Measurements from ENCODE around the gene CACNA1E.

Gene CACNA1E

GRCh38 chr1:181513786-181514297 is 30.5 kb downstream of the CACNA1E start:
- no peak for DNase-seq (ENCODE audit: low read depth in 2 of 2)
- no peak for TF ChIP-seq CTCF (IDR thresholded peaks at IDR 0.05; ENCODE audit: low read depth, low read length)
- H3K4me3 ChIP-seq (replicated peaks in 1 of 2; ENCODE audit: low read depth in 2 of 2, low read length in 2 of 2) = no peak overlapping the region

- no peak for DNase-seq (ENCODE audit: low read depth in 2 of 2)
- no peak overlapping the region for H3K4me3 ChIP-seq (replicated peaks in 1 of 2; ENCODE audit: low read depth in 2 of 2, low read length in 2 of 2)
- no peak for TF ChIP-seq CTCF (IDR thresholded peaks at IDR 0.05; ENCODE audit: low read depth, low read length)
Measured at GRCh38 chr1:181514298-181515290, 31.3 kb downstream of the CACNA1E start.

- DNase-seq (ENCODE audit: low read depth in 2 of 2) = no peak
- H3K4me3 ChIP-seq (replicated peaks in 1 of 2; ENCODE audit: low read depth in 2 of 2, low read length in 2 of 2) = no peak overlapping the region
- TF ChIP-seq CTCF (IDR thresholded peaks at IDR 0.05; ENCODE audit: low read depth, low read length) = no peak
Measured at GRCh38 chr1:181516706-181517105, 33.4 kb downstream of the CACNA1E start.

- no peak for TF ChIP-seq CTCF (IDR thresholded peaks at IDR 0.05; ENCODE audit: low read depth, low read length)
- no peak for DNase-seq (ENCODE audit: low read depth in 2 of 2)
- no peak overlapping the region for H3K4me3 ChIP-seq (replicated peaks in 1 of 2; ENCODE audit: low read depth in 2 of 2, low read length in 2 of 2)
Measured at GRCh38 chr1:181517181-181517875, 34.0 kb downstream of the CACNA1E start.

GRCh38 chr1:181518152-181518551 is 34.8 kb downstream of the CACNA1E start:
- H3K4me3 ChIP-seq (replicated peaks in 1 of 2; ENCODE audit: low read depth in 2 of 2, low read length in 2 of 2) = no peak overlapping the region
- no peak for TF ChIP-seq CTCF (IDR thresholded peaks at IDR 0.05; ENCODE audit: low read depth, low read length)
- no peak for DNase-seq (ENCODE audit: low read depth in 2 of 2)

- TF ChIP-seq CTCF (IDR thresholded peaks at IDR 0.05; ENCODE audit: low read depth, low read length) = no peak
- no peak overlapping the region for H3K4me3 ChIP-seq (replicated peaks in 1 of 2; ENCODE audit: low read depth in 2 of 2, low read length in 2 of 2)
- no peak for DNase-seq (ENCODE audit: low read depth in 2 of 2)
Measured at GRCh38 chr1:181522864-181523263, 39.5 kb downstream of the CACNA1E start.

Measured in cardiac fibroblast (primary cell).